DND-41 (cell line): ENCODE data around the gene SCGB2B2.

ENCODE experiments used
- ATAC-seq: fragments of 200-7000 bp; cut with Tn5 transposase; 3 replicates; pipeline ENCODE4 v1.9.1; 2021; ENCODE audit warnings: low read depth; ENCODE audit not compliant: insufficient read depth
- DNase-seq: peaks from one replicate; pipeline ENCODE4 v3.0.0-alpha.2; 2020
- H2AFZ ChIP-seq: 2 replicates; pipeline ENCODE4 v1.6.0; 2012; ENCODE audit warnings: low read depth, low read length
- H3K27ac ChIP-seq: 2 replicates; pipeline ENCODE4 v1.5.1; 2012; ENCODE audit warnings: low read length, inconsistent platforms
- H3K27me3 ChIP-seq: fragments of 200-600 bp; sonication (generic); 2 replicates; pipeline ENCODE4 v1.6.0; 2012; ENCODE audit warnings: low read length, mild to moderate bottlenecking, inconsistent platforms; ENCODE audit not compliant: insufficient read depth, poor library complexity
- H3K36me3 ChIP-seq: 2 replicates; pipeline ENCODE4 v1.5.1; 2012; ENCODE audit warnings: low read length, inconsistent platforms; ENCODE audit not compliant: insufficient read depth
- H3K4me1 ChIP-seq: 2 replicates; pipeline ENCODE4 v1.5.1; 2012; ENCODE audit warnings: mild to moderate bottlenecking, low read length; ENCODE audit not compliant: insufficient read depth
- H3K4me2 ChIP-seq: 2 replicates; pipeline ENCODE4 v1.6.0; 2012; ENCODE audit warnings: mild to moderate bottlenecking, moderate library complexity, low read length, inconsistent platforms; ENCODE audit not compliant: insufficient read depth
- H3K4me3 ChIP-seq, 2 experiments: fragments of 200-600 bp in 1 of 2; shearing (Covaris generic) in 1 of 2; 2 replicates each; pipeline ENCODE4 v1.5.1; 2012 to 2016; ENCODE audit warnings: inconsistent platforms in 2 of 2, low read length in 2 of 2, mild to moderate bottlenecking in 2 of 2, low read depth in 1 of 2, moderate library complexity in 1 of 2
- H3K79me2 ChIP-seq: 2 replicates; pipeline ENCODE4 v1.6.0; 2012; ENCODE audit warnings: low read length, inconsistent platforms; ENCODE audit not compliant: insufficient read depth
- H3K9ac ChIP-seq: 2 replicates; pipeline ENCODE4 v1.6.0; 2012; ENCODE audit warnings: low read depth, mild to moderate bottlenecking, inconsistent platforms, low read length, moderate library complexity
- H3K9me3 ChIP-seq: 2 replicates; pipeline ENCODE4 v1.5.1; 2012; ENCODE audit warnings: low read length, moderate library complexity, mild to moderate bottlenecking, inconsistent platforms; ENCODE audit not compliant: insufficient read depth, severe bottlenecking
- H4K20me1 ChIP-seq: 2 replicates; pipeline ENCODE4 v1.6.0; 2012; ENCODE audit warnings: low read length; ENCODE audit not compliant: insufficient read depth
- EZH2 ChIP-seq: IDR thresholded peaks from 3 replicates; pipeline ENCODE4 v1.6.1; 2012; ENCODE audit warnings: borderline replicate concordance, low read depth, mild to moderate bottlenecking, moderate library complexity, low read length, inconsistent platforms; ENCODE audit not compliant: severe bottlenecking
- TF ChIP-seq, protein P1 (sequence below): IDR thresholded peaks from 2 replicates; pipeline ENCODE4 v1.5.1; 2012; ENCODE audit warnings: borderline replicate concordance, low read length, moderate library complexity, mild to moderate bottlenecking; ENCODE audit not compliant: poor library complexity, severe bottlenecking; ENCODE audit errors: extremely low read depth

SCGB2B2 gene

DNA sequence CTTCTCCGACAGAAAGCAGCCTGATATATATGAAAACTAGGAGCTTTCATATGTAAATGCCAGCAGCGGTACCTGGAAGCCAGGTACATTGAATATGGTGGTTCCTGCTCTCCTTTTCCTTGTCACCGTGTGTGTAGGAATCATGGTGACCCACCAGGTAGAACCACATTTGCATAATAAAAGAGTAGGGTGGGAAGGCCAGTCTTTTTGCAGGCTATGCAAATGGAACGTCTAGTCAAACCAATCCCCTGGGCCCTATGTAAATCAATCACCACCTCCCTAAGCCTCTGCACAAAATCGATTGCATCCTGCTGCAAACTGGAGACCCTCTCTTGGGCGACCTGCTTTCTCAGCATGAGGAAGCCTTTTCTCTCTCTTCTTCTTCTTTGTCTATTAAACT is 34.9 kb upstream of the SCGB2B2 start:
- Histone ChIP-seq H3K4me3 (no peak overlapping the region), H2AFZ (no peak overlapping the region), H3K27ac (no peak overlapping the region), H3K79me2 (no peaks in the 10 kb centered on the region), H3K9ac (no peak overlapping the region), H3K9me3 (peaks cover 21% of the 10 kb centered on the region), H3K4me1 (no peaks in the 10 kb centered on the region), H3K27me3 (no peaks in the 10 kb centered on the region), H4K20me1 (no peaks in the 10 kb centered on the region), H3K36me3 (no peaks in the 10 kb centered on the region), H3K4me2 (no peak overlapping the region)
- DNase-seq: no peak
- TF ChIP-seq, protein P1, sequence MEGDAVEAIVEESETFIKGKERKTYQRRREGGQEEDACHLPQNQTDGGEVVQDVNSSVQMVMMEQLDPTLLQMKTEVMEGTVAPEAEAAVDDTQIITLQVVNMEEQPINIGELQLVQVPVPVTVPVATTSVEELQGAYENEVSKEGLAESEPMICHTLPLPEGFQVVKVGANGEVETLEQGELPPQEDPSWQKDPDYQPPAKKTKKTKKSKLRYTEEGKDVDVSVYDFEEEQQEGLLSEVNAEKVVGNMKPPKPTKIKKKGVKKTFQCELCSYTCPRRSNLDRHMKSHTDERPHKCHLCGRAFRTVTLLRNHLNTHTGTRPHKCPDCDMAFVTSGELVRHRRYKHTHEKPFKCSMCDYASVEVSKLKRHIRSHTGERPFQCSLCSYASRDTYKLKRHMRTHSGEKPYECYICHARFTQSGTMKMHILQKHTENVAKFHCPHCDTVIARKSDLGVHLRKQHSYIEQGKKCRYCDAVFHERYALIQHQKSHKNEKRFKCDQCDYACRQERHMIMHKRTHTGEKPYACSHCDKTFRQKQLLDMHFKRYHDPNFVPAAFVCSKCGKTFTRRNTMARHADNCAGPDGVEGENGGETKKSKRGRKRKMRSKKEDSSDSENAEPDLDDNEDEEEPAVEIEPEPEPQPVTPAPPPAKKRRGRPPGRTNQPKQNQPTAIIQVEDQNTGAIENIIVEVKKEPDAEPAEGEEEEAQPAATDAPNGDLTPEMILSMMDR: no peak
- TF ChIP-seq EZH2: no peak
- no peak for ATAC-seq

GRCh38 chr19:34707661-34708060 is 30.7 kb upstream of the SCGB2B2 start:
- H3K4me1 ChIP-seq: no peaks in the 10 kb centered on the region
- H3K9ac ChIP-seq: no peak overlapping the region
- H3K4me3 ChIP-seq: no peak overlapping the region
- H3K27ac ChIP-seq: no peak overlapping the region
- no peak overlapping the region for H3K4me2 ChIP-seq
- no peak overlapping the region for H2AFZ ChIP-seq
- no peaks in the 10 kb centered on the region for H3K27me3 ChIP-seq
- ATAC-seq: no peak
- DNase-seq: no peak
- no peaks in the 10 kb centered on the region for H4K20me1 ChIP-seq
- H3K9me3 ChIP-seq: peaks cover 3% of the 10 kb centered on the region
- no peak for TF ChIP-seq EZH2
- TF ChIP-seq, protein P1: no peak
- no peaks in the 10 kb centered on the region for H3K79me2 ChIP-seq
- no peaks in the 10 kb centered on the region for H3K36me3 ChIP-seq

GRCh38 chr19:34692549-34692948 is 15.6 kb upstream of the SCGB2B2 start:
- no peaks in the 10 kb centered on the region for H3K9me3 ChIP-seq
- H3K27me3 ChIP-seq: no peaks in the 10 kb centered on the region
- H3K36me3 ChIP-seq: no peaks in the 10 kb centered on the region
- no peaks in the 10 kb centered on the region for H4K20me1 ChIP-seq
- no peak overlapping the region for H3K4me3 ChIP-seq
- H3K4me1 ChIP-seq: no peaks in the 10 kb centered on the region
- no peak overlapping the region for H3K4me2 ChIP-seq
- no peak for TF ChIP-seq EZH2
- TF ChIP-seq, protein P1: no peak
- no peak overlapping the region for H3K9ac ChIP-seq
- no peak overlapping the region for H3K27ac ChIP-seq
- ATAC-seq (no peak), DNase-seq (no peak)
- no peaks in the 10 kb centered on the region for H3K79me2 ChIP-seq
- H2AFZ ChIP-seq: no peak overlapping the region

DNA sequence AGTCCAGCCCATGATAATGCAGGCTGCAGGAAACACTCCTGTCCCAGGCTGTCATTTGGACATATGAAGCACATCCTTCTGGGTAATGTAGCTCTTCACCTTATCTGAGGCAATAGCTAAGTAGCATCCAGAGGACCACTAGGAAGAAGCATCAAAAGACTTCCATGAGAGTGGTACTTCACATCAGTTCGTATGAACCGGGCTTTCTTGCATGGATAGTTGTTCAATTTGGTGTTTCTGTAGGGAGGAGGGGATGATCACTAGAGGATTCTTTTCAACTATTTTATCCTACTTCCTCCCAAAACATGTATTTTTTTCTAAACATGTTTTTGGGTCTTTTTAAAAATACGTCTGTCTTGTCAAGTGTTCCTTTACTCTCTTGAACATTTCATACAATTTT is 13.4 kb upstream of the SCGB2B2 start:
- no peak for ATAC-seq
- no peak for DNase-seq
- no peak overlapping the region for H3K27ac ChIP-seq
- H3K27me3 ChIP-seq: no peaks in the 10 kb centered on the region
- H3K9ac ChIP-seq: no peak overlapping the region
- no peaks in the 10 kb centered on the region for H3K9me3 ChIP-seq
- H3K4me1 ChIP-seq: no peaks in the 10 kb centered on the region
- no peaks in the 10 kb centered on the region for H3K79me2 ChIP-seq
- H3K4me2 ChIP-seq: no peak overlapping the region
- no peaks in the 10 kb centered on the region for H4K20me1 ChIP-seq
- TF ChIP-seq EZH2: no peak
- TF ChIP-seq, protein P1: no peak
- no peaks in the 10 kb centered on the region for H3K36me3 ChIP-seq
- H2AFZ ChIP-seq: no peak overlapping the region
- H3K4me3 ChIP-seq: no peak overlapping the region
